ENCODE measurements around the gene DOK6.

DNA sequence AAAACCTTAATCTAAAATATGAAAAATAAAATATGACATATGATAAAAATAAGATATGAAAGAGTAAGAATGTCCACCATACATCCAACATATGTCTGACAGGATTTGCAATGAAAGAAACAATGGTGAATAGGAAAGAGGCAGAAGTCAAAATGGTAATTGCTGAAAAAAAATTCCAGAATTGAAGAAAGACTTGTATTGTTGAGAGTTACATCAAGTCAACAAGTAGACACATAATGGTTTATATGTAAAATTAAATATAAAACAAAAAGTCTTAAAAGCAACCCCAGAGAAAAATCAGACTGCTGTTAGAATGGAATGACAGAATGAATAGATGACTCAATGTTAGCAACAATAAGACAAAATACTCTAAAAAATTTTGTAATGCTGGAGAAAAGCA is 255.1 kb downstream of the DOK6 start:
- TF ChIP-seq POLR2AphosphoS5 (IDR thresholded peaks at IDR 0.05), result no peak
- no peak for TF ChIP-seq POLR2A (IDR thresholded peaks at IDR 0.05)
- TF ChIP-seq, protein P1, sequence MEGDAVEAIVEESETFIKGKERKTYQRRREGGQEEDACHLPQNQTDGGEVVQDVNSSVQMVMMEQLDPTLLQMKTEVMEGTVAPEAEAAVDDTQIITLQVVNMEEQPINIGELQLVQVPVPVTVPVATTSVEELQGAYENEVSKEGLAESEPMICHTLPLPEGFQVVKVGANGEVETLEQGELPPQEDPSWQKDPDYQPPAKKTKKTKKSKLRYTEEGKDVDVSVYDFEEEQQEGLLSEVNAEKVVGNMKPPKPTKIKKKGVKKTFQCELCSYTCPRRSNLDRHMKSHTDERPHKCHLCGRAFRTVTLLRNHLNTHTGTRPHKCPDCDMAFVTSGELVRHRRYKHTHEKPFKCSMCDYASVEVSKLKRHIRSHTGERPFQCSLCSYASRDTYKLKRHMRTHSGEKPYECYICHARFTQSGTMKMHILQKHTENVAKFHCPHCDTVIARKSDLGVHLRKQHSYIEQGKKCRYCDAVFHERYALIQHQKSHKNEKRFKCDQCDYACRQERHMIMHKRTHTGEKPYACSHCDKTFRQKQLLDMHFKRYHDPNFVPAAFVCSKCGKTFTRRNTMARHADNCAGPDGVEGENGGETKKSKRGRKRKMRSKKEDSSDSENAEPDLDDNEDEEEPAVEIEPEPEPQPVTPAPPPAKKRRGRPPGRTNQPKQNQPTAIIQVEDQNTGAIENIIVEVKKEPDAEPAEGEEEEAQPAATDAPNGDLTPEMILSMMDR (IDR thresholded peaks at IDR 0.05), result no peak
